CD4-positive, alpha-beta T cell treated with Interleukin-1 beta for 1 hour (primary cell): ENCODE data around the gene DGAT2L6.
"Not testable (repeated sequence)": the region's sequence is repeated elsewhere in the genome, so short reads cannot be mapped to it uniquely, and the experiment has no call there.

Experiments used
- DNase-seq, 2 donors: peaks; one replicate each; pipeline ENCODE4 v3.0.0-alpha.2; 2020 to 2022

DGAT2L6 gene

DNA sequence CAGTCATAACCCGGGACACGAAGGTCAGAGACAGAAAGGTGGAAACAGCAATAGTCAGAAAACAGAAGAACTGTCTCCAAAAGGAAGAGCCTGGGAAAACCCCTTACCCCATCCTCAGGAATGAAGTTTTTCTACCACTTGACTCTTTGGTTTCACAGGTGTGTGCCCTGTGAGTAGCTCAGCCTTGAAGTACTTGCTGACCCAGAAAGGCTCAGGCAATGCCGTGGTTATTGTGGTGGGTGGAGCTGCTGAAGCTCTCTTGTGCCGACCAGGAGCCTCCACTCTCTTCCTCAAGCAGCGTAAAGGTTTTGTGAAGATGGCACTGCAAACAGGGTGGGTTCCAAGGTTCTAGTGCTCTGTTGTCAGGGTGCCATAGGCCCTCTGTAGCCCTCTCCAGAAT is 24.4 kb downstream of the DGAT2L6 start:
- DNase-seq: no peak

DNA sequence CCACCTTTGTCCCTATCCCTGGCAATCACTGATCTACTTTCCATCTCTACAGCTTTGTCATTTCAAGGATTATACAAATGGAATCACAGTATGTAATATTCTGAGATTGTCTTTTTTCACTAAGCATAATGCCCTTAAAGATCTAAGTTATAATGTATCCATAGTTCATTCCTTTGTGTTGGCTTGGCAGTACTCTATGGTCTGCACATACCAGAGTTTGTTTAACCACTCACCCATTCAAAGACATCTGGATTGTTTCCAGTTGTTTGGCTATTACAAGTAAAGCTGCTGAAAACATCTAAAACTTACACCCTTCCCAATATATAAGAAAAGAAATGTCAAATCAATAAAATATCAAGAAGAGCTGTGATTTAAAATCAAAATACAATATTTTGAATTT is 31.2 kb downstream of the DGAT2L6 start:
- DNase-seq: no peak

- not testable (repeated sequence) for DNase-seq
Observed at GRCh38 chrX:70209570-70209969, 32.3 kb downstream of the DGAT2L6 start.

DNA sequence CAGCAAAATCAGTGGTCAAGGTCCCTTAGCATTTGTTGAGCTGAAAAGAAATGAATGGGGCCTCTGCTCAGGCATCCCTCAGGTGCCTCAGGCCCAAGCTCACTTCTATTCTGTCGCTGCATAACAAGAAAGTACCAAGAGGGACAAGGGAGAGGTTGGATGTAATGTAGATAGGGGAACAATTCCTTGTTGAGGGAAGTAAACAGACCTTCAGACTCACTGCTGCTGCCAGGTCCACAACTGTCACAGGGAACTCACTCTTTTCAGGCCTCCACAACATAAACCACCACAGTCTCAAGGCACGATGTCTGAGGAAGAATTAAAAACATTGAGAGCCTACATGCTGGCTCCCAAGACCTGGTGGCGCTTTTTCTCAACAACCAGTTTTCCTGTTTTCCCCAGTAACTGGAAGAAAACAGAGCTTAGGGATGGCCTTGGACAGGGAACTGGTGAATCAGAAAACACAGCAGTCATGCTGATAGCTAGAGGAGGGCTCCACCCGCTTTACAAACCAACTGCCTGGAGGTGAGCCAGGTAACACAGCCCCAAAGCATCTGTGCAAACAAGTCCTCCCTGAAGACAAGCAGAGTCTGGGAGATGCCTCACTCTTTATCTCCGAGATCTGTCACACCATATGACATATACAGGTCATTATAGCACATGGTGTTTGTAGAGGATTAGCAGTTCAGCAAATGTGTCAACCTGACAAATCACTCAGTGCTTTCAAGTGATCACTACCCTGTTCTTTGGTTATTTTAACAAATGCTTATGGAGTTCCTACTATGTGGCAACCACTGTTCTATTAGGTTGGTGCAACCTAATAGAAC is 42.9 kb downstream of the DGAT2L6 start:
- no peak for DNase-seq

DNA sequence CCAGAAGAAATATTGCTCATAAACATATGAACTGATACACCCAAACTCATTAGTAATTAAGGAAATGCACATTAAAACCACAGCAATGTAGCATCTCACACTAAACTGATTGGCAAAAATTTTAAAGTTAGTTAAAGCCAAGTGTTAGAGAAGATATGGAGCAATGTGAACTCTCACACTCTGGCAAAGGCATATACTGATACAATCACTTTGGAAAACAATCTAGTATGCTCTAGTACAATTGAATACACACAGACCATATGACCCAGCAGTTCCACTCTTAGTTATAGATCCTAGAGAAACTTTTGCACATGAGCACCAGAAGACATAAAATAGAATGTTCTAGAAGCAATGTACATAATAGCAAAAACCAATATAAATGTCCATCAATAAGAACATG is 48.8 kb downstream of the DGAT2L6 start:
- DNase-seq: no peak

- no peak for DNase-seq
Observed at GRCh38 chrX:70226687-70227086, 49.4 kb downstream of the DGAT2L6 start.

DNA sequence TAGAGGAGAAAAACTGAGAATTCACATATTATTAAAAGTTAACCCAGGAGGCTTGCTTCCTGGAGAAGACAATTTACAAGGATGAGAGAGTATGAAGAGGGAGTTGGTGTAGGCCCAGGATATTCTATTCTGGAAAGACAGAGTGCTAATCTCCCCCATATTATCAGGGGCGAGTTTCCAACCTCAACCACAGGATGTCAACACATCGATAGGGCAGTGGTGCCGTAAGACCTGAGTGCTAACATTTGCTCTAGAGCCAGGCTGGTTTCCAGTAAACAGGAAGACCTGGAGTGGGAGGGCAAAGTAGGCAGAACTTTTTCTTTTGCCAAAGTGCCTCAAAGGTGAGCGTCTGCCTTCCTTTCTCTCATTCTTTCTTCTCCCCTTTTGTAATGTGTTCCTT is 54.4 kb downstream of the DGAT2L6 start:
- no peak for DNase-seq

- no peak for DNase-seq
Observed at GRCh38 chrX:70234355-70234754, 57.1 kb downstream of the DGAT2L6 start, which contains the start of gene AWAT1. AWAT1 (plus strand) TSS chrX:70234655; CDS start chrX:70234696, 41 bp downstream.

DNA sequence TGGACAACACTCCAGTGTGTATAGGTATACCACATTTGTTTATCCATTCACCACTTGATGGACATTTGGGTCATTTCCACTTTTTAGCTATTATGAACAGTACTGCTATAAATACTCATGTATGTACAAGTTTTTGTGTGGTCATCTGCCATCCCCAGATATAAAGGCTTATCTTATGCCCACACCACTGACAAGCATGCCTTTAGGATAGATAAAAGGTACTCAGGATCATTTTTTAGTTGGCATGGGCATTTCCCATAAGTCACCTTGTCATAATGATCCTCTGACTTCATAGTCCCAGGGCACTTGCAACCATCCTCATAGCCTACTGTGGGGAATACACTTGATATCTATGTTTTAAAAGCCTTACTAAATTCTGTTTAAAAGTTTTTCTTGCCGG is 63.5 kb downstream of the DGAT2L6 start:
- DNase-seq: no peak

GRCh38 chrX:70241501-70241900 is 64.2 kb downstream of the DGAT2L6 start:
- DNase-seq: no peak

- not testable (repeated sequence) for DNase-seq
Observed at GRCh38 chrX:70243601-70244000, 66.3 kb downstream of the DGAT2L6 start.

DNA sequence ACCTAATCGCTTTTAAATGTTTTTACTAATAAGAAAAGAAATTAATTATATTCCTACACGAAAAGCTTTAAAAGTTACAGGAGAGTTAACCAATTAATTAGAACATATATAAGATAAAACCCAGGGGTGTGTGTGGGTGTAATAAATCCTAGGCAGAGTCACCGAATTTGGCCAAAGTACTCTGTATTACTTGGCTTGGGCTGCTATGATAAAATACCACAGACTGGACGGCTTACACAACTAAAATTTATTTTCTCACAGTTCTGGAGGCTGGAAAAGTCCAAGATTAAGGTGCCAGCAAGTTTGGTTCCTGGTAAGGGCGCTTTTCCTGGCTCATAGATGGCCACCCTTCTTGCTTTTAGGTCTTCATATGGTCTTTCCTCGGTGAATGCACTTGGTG is 67.6 kb downstream of the DGAT2L6 start:
- no peak for DNase-seq

DNA sequence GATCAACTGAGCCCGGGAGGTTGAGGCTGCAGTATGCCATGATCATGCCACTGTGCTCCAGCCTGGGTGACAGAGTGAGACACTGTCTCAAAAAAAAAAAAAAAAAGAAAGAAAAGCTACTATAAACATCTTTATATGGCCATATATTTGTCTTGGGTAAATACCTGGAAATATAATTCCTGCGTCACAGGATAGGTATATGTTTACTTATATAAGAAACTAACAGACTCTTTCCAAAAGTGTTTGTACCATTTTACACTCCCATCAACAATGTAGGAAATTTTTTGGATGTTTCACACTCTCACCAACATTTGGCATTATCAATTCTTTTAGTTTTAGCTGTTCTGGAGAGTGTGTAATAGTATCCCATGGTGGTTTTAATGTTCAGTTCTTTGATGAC is 70.0 kb downstream of the DGAT2L6 start:
- no peak for DNase-seq

DNA sequence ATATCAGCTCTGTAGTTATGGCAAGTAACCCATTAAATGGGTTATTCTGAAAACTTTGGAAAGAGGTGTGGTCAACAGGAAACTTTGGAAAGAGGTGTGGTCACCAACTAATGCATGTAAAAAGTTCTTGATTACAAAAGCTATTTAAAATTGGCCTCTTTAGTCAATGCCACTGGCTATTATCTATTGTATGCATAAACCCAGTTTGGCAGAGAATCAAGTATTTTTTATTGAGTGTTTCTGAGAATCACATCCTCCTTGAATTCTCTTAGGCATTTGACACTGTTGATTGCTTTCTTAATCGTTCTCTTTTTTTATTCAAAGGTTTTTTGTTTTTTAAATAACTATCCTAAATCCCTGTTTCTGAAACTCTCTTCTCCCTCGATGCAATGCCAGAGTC is 75.2 kb downstream of the DGAT2L6 start:
- DNase-seq: no peak

GRCh38 chrX:70253377-70254062 is 76.2 kb downstream of the DGAT2L6 start:
- no peak for DNase-seq

DNA sequence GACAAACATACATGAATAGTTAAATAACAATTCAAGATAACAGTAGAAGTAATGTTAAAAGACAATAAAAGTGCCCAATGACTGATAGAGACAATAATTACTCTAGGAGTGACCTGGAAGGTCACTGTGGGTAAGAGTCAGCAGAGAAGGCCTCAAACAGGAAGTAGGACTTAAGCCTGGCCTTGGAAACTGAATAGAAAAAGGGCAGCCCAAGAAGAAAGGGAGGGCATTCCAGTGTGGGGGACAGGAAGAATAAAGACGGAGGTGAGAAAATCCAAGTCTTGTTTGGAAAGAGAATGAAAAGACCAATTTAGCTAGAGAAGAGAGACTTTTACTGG is 76.7 kb downstream of the DGAT2L6 start:
- no peak for DNase-seq

DNA sequence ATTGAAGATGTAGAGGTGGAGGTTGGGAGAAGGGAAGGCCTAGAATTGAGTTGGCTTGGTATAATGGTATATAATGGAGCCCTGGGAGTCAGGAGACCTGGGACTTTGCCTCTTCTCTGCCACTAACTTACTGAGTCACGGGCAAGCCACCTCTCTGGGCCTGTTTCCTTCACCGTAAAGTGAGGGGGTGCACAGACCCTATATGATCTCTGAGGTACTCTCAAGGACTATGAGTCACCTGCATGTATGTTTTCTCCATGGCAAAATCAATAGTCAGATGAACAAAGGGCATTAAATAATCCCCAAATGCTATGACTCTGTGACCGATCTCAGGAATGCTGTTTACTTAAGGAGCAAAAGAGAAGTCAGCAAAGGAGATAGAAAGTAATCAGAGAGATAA is 77.6 kb downstream of the DGAT2L6 start:
- DNase-seq: no peak
